Activated naive CD8-positive, alpha-beta T cell treated with anti-CD3 and anti-CD28 coated beads, Interleukin-2, amount 50 U/mL, for 24 hours (primary cell): ENCODE results near the gene TNXB.
"Not testable (repeated sequence)": the region's sequence is repeated elsewhere in the genome, so short reads cannot be mapped to it uniquely, and the experiment has no call there.

Experiments used
- ATAC-seq: fragments of 150-1000 bp; cut with Tn5 transposase; one replicate; pipeline ENCODE4 v1.10.0; 2021
- DNase-seq: peaks from one replicate; pipeline ENCODE4 v3.0.0; 2021
- H3K27ac Mint-ChIP-seq: one replicate; pipeline ENCODE4 v1.8.0; 2021; ENCODE audit warnings: mild to moderate bottlenecking, mixed read lengths
- H3K27me3 Mint-ChIP-seq: one replicate; pipeline ENCODE4 v1.8.0; 2021; ENCODE audit warnings: mixed read lengths
- H3K36me3 Mint-ChIP-seq: one replicate; pipeline ENCODE4 v1.8.0; 2021; ENCODE audit warnings: low read depth, mixed read lengths
- H3K4me1 Mint-ChIP-seq: one replicate; pipeline ENCODE4 v1.8.0; 2021; ENCODE audit warnings: mixed read lengths
- H3K4me3 Mint-ChIP-seq: one replicate; pipeline ENCODE4 v1.8.0; 2021; ENCODE audit warnings: mild to moderate bottlenecking, moderate library complexity, mixed read lengths
- H3K9me3 Mint-ChIP-seq: one replicate; pipeline ENCODE4 v1.8.0; 2021; ENCODE audit warnings: mixed read lengths

The TNXB gene

DNA sequence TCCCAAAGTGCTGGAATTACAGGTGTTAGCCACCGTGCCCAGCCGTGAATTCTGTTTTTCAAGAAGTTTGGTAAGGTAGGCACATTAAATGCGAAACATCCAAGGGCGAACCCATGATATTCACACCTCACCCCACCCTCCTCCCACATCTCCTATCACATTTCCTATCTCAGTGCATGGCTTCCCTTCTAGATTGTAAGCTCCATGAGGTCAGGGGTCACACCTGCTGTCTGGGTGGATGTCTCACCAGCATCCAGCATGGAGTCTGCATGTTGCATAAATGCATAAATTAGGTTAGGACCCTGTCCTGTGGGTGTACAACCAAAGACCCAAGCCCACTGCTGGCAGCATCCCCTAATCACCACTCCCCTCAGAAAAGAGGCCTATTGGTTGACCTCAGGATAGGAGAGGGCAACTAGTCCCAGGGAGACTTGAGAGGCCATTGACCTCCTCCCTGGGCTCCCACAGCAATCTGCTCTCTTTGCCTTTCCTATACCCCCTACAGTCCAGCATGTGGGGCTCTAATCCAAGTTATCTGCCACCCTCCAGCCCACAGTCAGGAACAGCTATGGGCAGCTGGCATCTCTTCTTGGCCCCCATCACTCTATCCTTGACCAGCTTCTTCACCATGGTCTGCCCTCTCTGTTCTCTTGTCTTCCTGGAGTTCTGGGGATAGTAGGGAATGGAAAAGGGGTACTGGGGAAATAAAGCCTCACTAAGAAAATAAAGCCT is 38.4 kb upstream of the TNXB start:
- H3K4me3 Mint-ChIP-seq, result no peak overlapping the region
- no peak for ATAC-seq

DNA sequence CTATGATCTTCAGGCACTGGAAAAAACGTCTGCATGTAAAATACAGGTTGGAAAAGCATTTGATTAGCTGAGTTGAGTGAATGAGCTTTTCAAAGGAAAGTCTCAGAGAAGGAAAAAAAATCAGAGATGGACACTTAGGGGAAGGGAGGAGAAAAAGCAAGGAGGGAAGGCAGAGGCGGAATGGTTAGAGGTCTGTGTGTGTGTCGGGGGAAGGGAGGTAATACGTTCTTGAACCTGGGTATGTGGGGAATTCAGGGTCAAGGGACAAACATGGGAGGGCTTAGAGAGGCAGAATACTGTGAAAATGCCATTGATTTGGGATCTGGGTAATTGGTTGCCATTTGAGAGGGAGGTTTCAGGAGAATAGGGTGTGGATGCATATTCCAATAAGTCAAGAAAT is 37.5 kb upstream of the TNXB start:
- Mint-ChIP-seq H3K36me3 (no peaks in the 10 kb centered on the region), H3K27ac (no peak overlapping the region), H3K4me1 (peaks cover 26% of the 10 kb centered on the region), H3K4me3 (no peak overlapping the region), H3K27me3 (peaks cover 34% of the 10 kb centered on the region), H3K9me3 (no peaks in the 10 kb centered on the region)
- DNase-seq (no peak), ATAC-seq (no peak)

More for the DNA sequence above, 38.4 kb upstream of the TNXB start:
- DNase-seq, result no peak
- Mint-ChIP-seq H3K27me3 (peaks cover 34% of the 10 kb centered on the region), H3K9me3 (no peaks in the 10 kb centered on the region), H3K27ac (no peak overlapping the region), H3K36me3 (no peaks in the 10 kb centered on the region), H3K4me1 (peaks cover 32% of the 10 kb centered on the region)

DNA sequence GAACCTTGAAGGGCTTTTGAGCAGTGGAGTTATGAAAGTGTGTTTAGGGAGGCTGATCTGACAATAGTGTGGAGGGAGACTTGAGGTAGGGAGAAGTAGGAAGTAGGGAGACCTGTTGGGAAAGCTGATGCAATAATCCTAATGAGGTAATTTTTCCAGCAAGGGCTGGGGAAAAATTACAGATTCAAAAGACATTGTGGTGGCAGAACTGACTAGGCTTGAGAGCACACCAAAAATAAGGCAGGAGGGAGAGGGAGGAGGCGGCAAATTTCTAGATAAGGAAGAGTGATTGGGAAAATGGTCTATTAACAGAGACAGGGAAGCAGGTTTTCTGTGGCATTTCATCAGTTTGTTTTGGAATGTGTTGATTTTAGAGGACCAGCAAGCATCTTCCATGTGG is 37.1 kb upstream of the TNXB start:
- Mint-ChIP-seq H3K27me3 (peaks cover 34% of the 10 kb centered on the region), H3K27ac (no peak overlapping the region), H3K9me3 (no peaks in the 10 kb centered on the region), H3K4me3 (no peak overlapping the region), H3K36me3 (no peaks in the 10 kb centered on the region), H3K4me1 (peaks cover 25% of the 10 kb centered on the region)
- no peak for ATAC-seq
- no peak for DNase-seq

DNA sequence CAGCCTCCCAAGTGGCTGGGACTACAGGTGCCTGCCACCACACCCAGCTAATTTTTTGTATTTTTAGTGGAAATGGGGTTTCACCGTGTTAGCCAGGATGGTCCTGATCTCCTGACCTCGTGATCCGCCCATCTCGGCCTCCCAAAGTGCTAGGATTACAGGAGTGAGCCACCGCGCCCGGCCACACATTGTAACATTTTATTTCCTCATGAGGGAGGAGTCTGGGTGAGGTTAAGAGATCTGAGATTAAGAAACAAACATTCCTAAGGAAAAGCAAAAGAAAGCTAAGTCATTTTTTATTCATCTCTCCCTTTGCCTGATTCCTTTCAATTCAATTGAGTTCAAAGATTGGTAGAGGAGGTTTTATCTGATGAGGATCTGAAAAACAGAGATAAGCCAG is 35.1 kb upstream of the TNXB start:
- DNase-seq, H3K27ac Mint-ChIP-seq, H3K36me3 Mint-ChIP-seq, H3K9me3 Mint-ChIP-seq, ATAC-seq, H3K4me3 Mint-ChIP-seq: not testable (repeated sequence)
- H3K4me1 Mint-ChIP-seq, result peaks cover 15% of the 10 kb centered on the region
- H3K27me3 Mint-ChIP-seq, result peaks cover 23% of the 10 kb centered on the region

DNA sequence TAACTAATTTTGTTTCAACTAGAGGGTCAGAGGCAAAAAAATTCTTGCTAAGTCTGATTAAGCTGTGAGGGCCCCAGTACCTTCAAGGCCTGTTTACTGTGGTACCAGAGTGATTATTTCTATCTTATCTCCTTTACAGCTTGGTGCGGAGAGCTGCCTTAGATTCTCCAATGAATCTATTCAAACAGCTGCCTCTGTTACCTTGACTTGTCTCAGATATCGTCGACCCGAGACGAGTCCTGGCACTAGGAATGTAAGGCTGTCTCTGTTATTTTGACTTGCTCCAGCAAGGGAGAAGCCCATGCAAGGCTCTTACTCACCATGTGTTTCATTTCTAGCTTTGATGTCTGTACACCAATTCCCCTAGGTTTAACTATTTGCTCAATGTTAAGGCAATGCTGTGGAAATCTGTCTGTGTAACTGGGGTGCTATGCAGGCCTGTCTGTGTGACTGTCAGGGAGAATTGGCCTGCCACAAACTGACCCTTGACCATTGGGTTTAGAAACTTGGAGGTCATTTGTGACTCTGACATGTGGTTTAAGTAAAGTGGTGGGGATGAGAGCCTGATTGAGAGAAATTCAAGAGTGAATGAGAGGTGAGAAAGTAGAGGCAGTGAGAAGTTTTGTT is 31.4 kb upstream of the TNXB start:
- Mint-ChIP-seq H3K36me3 (no peaks in the 10 kb centered on the region), H3K4me1 (no peaks in the 10 kb centered on the region), H3K27ac (no peak overlapping the region), H3K27me3 (no peaks in the 10 kb centered on the region), H3K4me3 (no peak overlapping the region), H3K9me3 (no peaks in the 10 kb centered on the region)
- ATAC-seq (no peak), DNase-seq (no peak)

DNA sequence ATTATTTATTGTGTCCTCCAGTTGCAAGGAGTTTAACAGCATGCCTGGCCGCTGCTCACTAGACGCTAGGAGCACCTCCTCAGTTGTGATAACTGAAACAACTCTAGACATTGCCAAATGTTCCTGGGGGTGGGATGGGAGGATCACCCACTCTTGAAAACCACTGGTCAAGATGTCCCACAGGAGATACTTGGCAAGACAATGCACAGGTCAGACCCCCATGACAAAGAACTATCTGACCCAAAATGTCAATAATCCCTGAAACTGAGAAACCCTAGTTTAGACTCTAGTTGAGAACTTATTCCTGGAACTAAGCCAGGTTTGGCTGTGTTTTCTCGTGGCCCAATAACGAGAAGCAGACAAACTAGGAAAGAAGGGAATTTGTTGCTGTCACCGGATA is 30.5 kb upstream of the TNXB start:
- H3K4me3 Mint-ChIP-seq, result no peak overlapping the region
- ATAC-seq, result no peak
- DNase-seq, result no peak
- no peaks in the 10 kb centered on the region for H3K27me3 Mint-ChIP-seq
- no peaks in the 10 kb centered on the region for H3K4me1 Mint-ChIP-seq
- H3K9me3 Mint-ChIP-seq, result no peaks in the 10 kb centered on the region
- no peak overlapping the region for H3K27ac Mint-ChIP-seq
- H3K36me3 Mint-ChIP-seq, result no peaks in the 10 kb centered on the region

DNA sequence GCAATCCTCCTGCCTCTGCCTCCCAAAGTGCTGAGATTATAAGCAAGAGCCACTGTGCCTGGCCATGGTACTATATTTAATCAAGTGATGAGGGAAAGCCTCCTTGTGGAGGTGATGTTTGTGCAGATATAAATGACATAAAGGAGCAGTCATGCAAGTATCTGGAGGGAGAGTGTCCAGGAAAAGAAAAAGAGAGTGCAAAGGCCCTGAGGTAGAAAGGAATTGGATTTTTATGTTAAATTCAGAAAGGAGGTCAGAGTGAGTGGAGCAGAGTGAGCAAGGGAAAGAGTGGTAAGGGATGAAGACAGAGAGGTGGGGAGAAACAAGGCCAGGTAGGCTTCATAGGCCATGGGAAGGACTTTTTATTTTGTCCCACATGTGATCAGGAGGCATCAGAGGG is 28.3 kb upstream of the TNXB start:
- Mint-ChIP-seq H3K9me3 (no peaks in the 10 kb centered on the region), H3K27me3 (peaks cover 2% of the 10 kb centered on the region), H3K27ac (no peak overlapping the region), H3K4me1 (no peaks in the 10 kb centered on the region), H3K36me3 (no peaks in the 10 kb centered on the region), H3K4me3 (no peak overlapping the region)
- DNase-seq (no peak), ATAC-seq (no peak)

DNA sequence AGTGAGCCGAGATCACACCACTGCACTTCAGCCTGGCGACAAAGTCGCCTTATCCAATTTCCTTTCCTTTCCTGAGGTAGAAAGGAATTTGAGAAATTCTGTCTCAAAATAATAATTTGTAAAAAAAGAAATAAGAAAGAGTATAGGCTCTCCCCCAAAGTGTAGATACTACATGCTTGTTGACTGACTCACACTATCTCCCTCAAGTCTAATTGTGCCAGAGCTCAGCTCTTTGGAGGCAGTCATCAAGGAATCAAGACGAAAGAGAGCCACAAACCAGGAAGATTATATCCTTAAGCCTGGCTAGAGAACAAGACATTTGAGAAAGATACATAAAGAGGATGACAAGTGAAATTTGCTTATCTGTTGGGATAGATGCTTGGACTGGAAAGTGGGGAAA is 24.6 kb upstream of the TNXB start:
- H3K36me3 Mint-ChIP-seq, result no peaks in the 10 kb centered on the region
- peaks cover 2% of the 10 kb centered on the region for H3K27me3 Mint-ChIP-seq
- DNase-seq (no peak), ATAC-seq (no peak)
- no peaks in the 10 kb centered on the region for H3K9me3 Mint-ChIP-seq
- peaks cover 9% of the 10 kb centered on the region for H3K4me1 Mint-ChIP-seq
- no peak overlapping the region for H3K4me3 Mint-ChIP-seq
- H3K27ac Mint-ChIP-seq, result no peak overlapping the region

DNA sequence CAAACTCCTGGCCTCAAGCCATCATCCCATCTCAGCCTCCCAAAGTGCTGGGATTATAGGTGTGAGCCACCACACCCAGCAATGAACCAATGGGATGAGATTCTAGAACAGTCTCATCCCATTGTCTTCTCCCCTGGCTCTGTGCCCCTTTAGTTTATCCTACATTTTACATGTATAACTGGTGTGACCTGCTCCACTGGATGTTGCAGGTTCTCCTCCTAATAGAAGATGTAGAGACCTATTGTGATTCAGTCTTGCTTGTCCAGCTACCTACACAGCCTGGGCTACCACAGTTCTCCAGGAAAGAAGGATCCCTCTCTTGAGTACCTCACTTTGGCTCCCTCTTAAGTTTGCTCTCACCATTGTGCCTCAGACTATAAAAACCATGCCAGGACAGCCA is 23.0 kb upstream of the TNXB start:
- H3K4me1 Mint-ChIP-seq, result peaks cover 20% of the 10 kb centered on the region
- no peak overlapping the region for H3K27ac Mint-ChIP-seq
- H3K36me3 Mint-ChIP-seq, result no peaks in the 10 kb centered on the region
- no peaks in the 10 kb centered on the region for H3K9me3 Mint-ChIP-seq
- ATAC-seq, result no peak
- no peak for DNase-seq
- H3K27me3 Mint-ChIP-seq, result peaks cover 2% of the 10 kb centered on the region
- no peak overlapping the region for H3K4me3 Mint-ChIP-seq

DNA sequence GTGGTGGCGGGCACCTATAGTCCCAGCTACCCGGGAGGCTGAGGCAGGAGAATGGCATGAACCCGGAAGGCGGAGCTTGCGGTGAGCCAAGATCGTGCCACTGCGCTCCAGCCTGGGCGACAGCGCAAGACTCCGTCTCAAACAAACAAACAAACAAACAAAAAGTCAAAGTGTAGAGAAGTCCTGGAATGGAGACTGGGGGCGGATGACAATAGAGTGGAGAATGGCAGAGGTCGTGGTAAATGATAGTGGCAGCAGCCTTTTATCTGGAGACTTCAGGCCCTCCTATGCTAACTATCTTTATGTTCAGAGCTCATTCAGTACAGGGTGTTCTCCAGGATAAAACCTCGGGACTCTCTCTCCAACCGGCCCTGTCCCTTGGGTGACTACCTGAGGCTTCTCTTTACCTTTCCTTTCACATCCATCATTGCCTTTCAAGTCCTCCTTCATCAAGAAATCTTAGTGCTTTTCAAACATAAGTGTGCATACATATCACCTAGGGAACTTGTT is 22.4 kb upstream of the TNXB start:
- no peaks in the 10 kb centered on the region for H3K36me3 Mint-ChIP-seq
- ATAC-seq, result no peak
- H3K4me1 Mint-ChIP-seq, result peaks cover 26% of the 10 kb centered on the region
- no peak for DNase-seq
- H3K4me3 Mint-ChIP-seq, result peak overlapping the region; percentile 12
- no peaks in the 10 kb centered on the region for H3K9me3 Mint-ChIP-seq
- H3K27me3 Mint-ChIP-seq, result peaks cover 2% of the 10 kb centered on the region
- peak overlapping the region; percentile 9 for H3K27ac Mint-ChIP-seq

DNA sequence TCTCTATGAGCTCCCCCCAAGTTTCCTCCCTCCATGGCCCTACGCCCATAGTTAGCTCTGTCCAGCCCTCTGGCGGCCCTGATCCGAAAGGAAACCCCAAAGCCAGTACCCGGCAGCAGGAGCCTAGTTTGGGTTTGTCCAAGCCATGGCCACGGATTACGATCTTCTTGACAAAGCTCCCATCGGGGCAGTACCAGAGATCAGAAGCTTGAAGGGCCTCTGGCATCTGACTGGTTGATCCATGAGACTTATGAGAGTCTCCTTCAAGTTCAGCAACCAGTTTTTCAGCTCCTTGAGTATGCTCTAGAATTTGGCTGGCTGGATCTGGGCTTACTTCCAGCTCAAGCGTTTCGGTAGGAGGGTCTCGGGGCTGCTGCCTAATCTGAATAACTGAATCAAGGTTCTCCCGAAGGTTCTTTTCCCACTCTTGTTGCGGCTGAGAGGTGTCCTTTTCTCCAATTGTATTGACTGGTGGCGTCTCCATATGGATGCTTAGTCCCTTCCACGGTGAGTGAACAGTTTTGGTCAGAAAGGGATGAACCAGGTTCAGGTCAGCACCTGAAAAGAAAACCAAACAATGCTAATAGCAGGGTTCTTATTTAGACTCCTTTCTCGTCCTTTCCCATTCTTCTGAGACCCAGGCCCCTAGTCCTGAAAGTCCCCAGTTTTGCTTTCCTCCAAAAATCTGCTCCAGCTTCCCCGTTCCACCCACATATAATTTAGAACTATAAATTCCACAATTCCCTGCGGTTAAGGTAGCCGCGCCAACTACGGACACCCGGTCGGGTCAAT is 20.4 kb upstream of the TNXB start:
- Mint-ChIP-seq H3K36me3 (peaks cover 3% of the 10 kb centered on the region), H3K9me3 (no peaks in the 10 kb centered on the region), H3K27ac (peak overlapping the region; percentile 92), H3K27me3 (peaks cover 2% of the 10 kb centered on the region), H3K4me1 (peaks cover 34% of the 10 kb centered on the region), H3K4me3 (peak overlapping the region; percentile 99)
- no peak for ATAC-seq
- DNase-seq, result no peak

DNA sequence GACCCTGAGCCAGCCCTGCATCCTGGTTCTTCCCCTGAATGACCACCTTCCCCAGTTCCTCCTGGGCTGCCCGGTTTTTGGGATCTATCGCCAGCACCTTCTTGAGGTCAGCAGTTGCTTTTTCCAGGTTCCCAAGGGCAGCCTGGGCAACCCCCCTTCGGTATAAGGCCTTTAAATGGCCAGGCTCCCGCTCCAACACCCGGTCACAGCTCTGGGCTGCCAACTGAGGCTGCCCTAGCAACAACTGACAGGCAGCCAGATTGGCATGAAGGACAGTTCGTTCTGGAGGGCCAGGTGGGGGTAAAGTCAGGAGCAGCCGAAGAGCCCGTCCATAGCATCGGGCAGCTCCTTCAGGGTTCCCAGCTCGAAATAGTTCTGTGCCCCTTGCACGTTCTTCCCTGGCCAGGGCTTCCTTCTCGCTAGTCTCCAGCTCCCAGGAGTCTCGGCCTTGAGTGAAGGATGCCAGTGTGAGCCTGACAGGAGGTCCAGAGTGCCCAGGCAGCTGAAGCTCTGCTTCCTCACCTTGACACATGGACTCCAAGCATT is 19.7 kb upstream of the TNXB start:
- Mint-ChIP-seq H3K4me3 (peak overlapping the region; percentile 99), H3K9me3 (no peaks in the 10 kb centered on the region), H3K27me3 (peaks cover under 1% of the 10 kb centered on the region), H3K4me1 (peaks cover 37% of the 10 kb centered on the region), H3K27ac (peak overlapping the region; percentile 96), H3K36me3 (peaks cover 6% of the 10 kb centered on the region)
- no peak for DNase-seq
- no peak for ATAC-seq

DNA sequence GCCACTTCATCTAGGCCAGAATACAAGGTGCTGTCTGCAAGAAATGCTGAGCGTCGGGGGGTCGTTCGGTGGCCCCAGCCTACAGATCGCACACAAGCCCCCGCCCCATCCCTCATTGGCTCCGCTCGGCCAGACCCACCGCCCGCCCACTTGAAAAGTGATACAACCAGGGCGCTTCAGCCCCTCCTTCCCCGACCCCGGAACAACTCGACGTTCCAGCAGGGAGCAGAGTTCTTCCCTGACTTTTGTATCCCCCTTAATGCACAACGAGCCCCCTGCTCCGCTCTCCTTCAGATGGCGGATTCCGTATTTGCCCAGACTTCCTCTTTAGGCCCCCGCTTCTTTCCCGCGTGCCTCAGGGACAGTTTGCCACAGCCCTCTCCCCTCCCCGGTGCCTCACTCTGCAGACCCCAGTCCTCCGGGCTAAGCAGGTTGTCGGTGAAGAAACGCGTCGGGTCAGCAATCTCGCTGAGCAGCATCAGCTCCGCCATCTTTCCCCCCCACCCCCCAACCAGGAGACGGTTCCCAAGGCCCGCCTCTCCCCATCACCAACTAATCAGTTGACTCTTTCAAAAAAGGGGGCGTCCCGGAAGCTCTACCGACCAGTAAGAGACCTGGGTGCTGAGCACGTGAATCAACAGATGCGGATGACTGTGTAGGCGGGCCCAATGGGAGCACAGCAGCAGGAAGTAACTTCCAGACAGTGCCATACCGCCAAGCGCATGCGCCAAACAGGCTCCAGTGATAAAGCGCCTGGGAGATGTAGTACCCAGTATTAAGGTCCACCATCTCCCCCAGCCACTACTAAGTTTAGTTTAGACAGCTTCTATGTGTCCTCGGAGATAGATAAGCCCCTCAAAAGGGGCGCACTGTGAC is 18.8 kb upstream of the TNXB start, which contains the start of gene ATF6B:
Gene ATF6B (minus strand): TSS at position 530 of the 876 bp plus-strand sequence. CDS start 39 bp downstream, at position 491.
- H3K27ac Mint-ChIP-seq, result peak within 1 kb of the TSS; percentile 96
- H3K36me3 Mint-ChIP-seq, result peaks cover 9% of the 10 kb centered on the region
- H3K4me1 Mint-ChIP-seq, result peaks cover 37% of the 10 kb centered on the region
- ATAC-seq (peak; percentile 94), DNase-seq (peak; percentile 95)
- H3K4me3 Mint-ChIP-seq, result peak within 1 kb of the TSS; percentile 99
- H3K9me3 Mint-ChIP-seq, result no peaks in the 10 kb centered on the region
- no peaks in the 10 kb centered on the region for H3K27me3 Mint-ChIP-seq

DNA sequence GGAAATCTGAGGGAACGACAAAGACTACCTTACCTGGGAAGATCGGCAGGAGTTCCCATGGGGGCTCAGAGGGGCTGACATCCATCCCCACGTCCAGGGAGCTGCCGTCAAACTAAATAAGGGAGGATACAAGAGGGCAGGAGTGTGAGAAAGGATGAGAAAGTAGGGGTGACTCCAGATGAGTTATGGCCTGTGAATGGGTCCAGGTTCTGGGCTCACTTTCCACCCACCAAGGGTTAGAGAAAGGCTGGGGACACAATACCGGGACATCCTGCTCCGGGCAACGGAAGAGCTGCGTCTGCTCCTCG is 18.2 kb upstream of the TNXB start:
- Mint-ChIP-seq H3K9me3 (no peaks in the 10 kb centered on the region), H3K36me3 (peaks cover 9% of the 10 kb centered on the region), H3K4me1 (peaks cover 37% of the 10 kb centered on the region), H3K27ac (peak overlapping the region; percentile 96), H3K4me3 (peak overlapping the region; percentile 99), H3K27me3 (no peaks in the 10 kb centered on the region)
- ATAC-seq, result no peak
- DNase-seq, result no peak
